ENCODE data around the gene PIP5K1B. TPM values are rescaled to one million over a fixed set of nuclear protein-coding genes. Genes with fewer than 3 reads are reported as not detected.

PIP5K1B gene
- polyA plus RNA-seq, 1 donor (not counting 4 experiments of a cell fraction or from before 2014, with no cell fraction given), result not detected

DNA sequence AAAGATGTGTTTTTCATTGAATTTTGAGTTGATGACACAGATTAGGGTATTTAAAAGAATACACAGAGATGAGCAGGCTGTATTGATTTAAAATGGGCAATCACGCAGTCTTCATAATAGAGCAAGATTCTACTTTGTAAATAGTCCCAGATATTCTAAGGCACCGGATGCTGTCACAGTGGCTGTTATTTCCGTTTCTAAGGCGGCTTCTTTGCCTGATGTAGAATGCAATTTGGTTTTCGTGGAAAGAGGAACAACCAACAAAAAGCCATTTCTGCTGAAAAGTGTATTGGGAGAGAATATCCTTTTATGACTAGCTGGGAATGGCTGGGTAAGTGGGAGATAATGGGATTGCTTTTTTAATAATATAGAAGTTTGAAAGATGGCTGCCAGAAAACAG lies 291.4 kb downstream of the PIP5K1B start:
- no peaks in the 10 kb centered on the region for H3K27me3 ChIP-seq (ENCODE audit: control insufficient read depth, extremely low read depth, insufficient read depth, low read length)
- no peak overlapping the region for H3K4me3 ChIP-seq (ENCODE audit: control insufficient read depth in 2 of 3, extremely low read depth in 1 of 3, insufficient read depth in 2 of 3, low read depth in 1 of 3, low read length in 3 of 3)
- no peak overlapping the region for H3K27ac ChIP-seq (ENCODE audit: control insufficient read depth, insufficient read depth, low read length)
- DNase-seq (ENCODE audit: low read depth, low spot score), result no peak
- no peaks in the 10 kb centered on the region for H3K4me1 ChIP-seq (ENCODE audit: control insufficient read depth, extremely low read depth, insufficient read depth, low read length)
- TF ChIP-seq EZH2 (IDR thresholded peaks at IDR 0.05; ENCODE audit: low read length), result no peak
- TF ChIP-seq, protein P1, sequence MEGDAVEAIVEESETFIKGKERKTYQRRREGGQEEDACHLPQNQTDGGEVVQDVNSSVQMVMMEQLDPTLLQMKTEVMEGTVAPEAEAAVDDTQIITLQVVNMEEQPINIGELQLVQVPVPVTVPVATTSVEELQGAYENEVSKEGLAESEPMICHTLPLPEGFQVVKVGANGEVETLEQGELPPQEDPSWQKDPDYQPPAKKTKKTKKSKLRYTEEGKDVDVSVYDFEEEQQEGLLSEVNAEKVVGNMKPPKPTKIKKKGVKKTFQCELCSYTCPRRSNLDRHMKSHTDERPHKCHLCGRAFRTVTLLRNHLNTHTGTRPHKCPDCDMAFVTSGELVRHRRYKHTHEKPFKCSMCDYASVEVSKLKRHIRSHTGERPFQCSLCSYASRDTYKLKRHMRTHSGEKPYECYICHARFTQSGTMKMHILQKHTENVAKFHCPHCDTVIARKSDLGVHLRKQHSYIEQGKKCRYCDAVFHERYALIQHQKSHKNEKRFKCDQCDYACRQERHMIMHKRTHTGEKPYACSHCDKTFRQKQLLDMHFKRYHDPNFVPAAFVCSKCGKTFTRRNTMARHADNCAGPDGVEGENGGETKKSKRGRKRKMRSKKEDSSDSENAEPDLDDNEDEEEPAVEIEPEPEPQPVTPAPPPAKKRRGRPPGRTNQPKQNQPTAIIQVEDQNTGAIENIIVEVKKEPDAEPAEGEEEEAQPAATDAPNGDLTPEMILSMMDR (optimal IDR thresholded peaks at IDR 0.05 in 1 of 3, IDR thresholded peaks at IDR 0.05 in 1 of 3, conservative IDR thresholded peaks at IDR 0.05 in 1 of 3; ENCODE audit: extremely low read depth in 1 of 3, insufficient read depth in 2 of 3, low read length in 3 of 3), result no peak
- H3K9me1 ChIP-seq (ENCODE audit: control insufficient read depth, extremely low read depth, insufficient read depth, low read length), result no peaks in the 10 kb centered on the region
- H3K9me3 ChIP-seq (ENCODE audit: control insufficient read depth, low read depth, low read length), result no peaks in the 10 kb centered on the region
- dilution Hi-C loops (cut with MboI; ENCODE audit: extremely low pct_ligation_motif_present, low sequenced_read_pairs), result loop anchor here (10.0 to 25.0 kb wide), 2 partner anchors 282 to 384 kb away; no protein-coding TSS in a partner anchor
- H4K20me1 ChIP-seq (ENCODE audit: control insufficient read depth, extremely low read depth, insufficient read depth, low read length), result no peaks in the 10 kb centered on the region
- H3K9ac ChIP-seq (ENCODE audit: control insufficient read depth, extremely low read depth, insufficient read depth, low read length), result no peak overlapping the region
- H3K4me2 ChIP-seq (ENCODE audit: control insufficient read depth, extremely low read depth, insufficient read depth, low read depth, low read length), result no peak overlapping the region
- no peak overlapping the region for H2AFZ ChIP-seq (ENCODE audit: control insufficient read depth, low read length)
- no peaks in the 10 kb centered on the region for H3K79me2 ChIP-seq (ENCODE audit: control insufficient read depth, insufficient read depth, low read length)
- H3K36me3 ChIP-seq (ENCODE audit: control insufficient read depth in 2 of 2, extremely low read depth in 1 of 2, insufficient read depth in 2 of 2, low read length in 2 of 2), result no peaks in the 10 kb centered on the region
- no peak for FAIRE-seq

DNA sequence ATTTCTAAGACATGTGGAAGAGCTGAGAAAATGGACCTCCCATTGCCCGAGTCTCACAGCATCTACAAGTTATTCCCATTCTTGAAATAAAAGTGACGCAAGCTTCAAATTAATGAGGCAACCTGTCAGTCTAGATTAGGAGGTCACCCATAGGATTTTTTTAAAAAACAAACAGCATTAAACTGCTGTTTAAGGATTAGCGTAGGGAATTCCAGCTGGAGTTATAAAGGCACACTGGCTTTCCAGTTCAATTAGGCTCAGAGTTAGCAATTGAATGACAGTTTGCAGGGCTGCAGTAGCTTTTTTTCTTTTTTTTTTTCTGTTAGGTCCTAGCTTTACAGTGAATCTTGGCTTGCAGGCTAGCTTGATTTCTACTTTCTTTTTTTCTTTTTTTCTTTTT lies 292.6 kb downstream of the PIP5K1B start:
- no peaks in the 10 kb centered on the region for H4K20me1 ChIP-seq (ENCODE audit: control insufficient read depth, extremely low read depth, insufficient read depth, low read length)
- no peaks in the 10 kb centered on the region for H3K4me1 ChIP-seq (ENCODE audit: control insufficient read depth, extremely low read depth, insufficient read depth, low read length)
- no peaks in the 10 kb centered on the region for H3K79me2 ChIP-seq (ENCODE audit: control insufficient read depth, insufficient read depth, low read length)
- FAIRE-seq, result no peak
- TF ChIP-seq EZH2 (IDR thresholded peaks at IDR 0.05; ENCODE audit: low read length), result no peak
- TF ChIP-seq, protein P1 (optimal IDR thresholded peaks at IDR 0.05 in 1 of 3, IDR thresholded peaks at IDR 0.05 in 1 of 3, conservative IDR thresholded peaks at IDR 0.05 in 1 of 3; ENCODE audit: extremely low read depth in 1 of 3, insufficient read depth in 2 of 3, low read length in 3 of 3), result no peak
- no peak overlapping the region for H2AFZ ChIP-seq (ENCODE audit: control insufficient read depth, low read length)
- no peaks in the 10 kb centered on the region for H3K36me3 ChIP-seq (ENCODE audit: control insufficient read depth in 2 of 2, extremely low read depth in 1 of 2, insufficient read depth in 2 of 2, low read length in 2 of 2)
- no peak for DNase-seq (ENCODE audit: low read depth, low spot score)
- H3K9ac ChIP-seq (ENCODE audit: control insufficient read depth, extremely low read depth, insufficient read depth, low read length), result no peak overlapping the region
- H3K9me1 ChIP-seq (ENCODE audit: control insufficient read depth, extremely low read depth, insufficient read depth, low read length), result no peaks in the 10 kb centered on the region
- H3K4me3 ChIP-seq (ENCODE audit: control insufficient read depth in 2 of 3, extremely low read depth in 1 of 3, insufficient read depth in 2 of 3, low read depth in 1 of 3, low read length in 3 of 3), result no peak overlapping the region
- H3K9me3 ChIP-seq (ENCODE audit: control insufficient read depth, low read depth, low read length), result no peaks in the 10 kb centered on the region
- dilution Hi-C loops (cut with MboI; ENCODE audit: extremely low pct_ligation_motif_present, low sequenced_read_pairs), result loop anchor here (10.0 to 25.0 kb wide), 2 partner anchors 283 to 385 kb away; no protein-coding TSS in a partner anchor
- H3K4me2 ChIP-seq (ENCODE audit: control insufficient read depth, extremely low read depth, insufficient read depth, low read depth, low read length), result no peak overlapping the region
- no peak overlapping the region for H3K27ac ChIP-seq (ENCODE audit: control insufficient read depth, insufficient read depth, low read length)
- no peaks in the 10 kb centered on the region for H3K27me3 ChIP-seq (ENCODE audit: control insufficient read depth, extremely low read depth, insufficient read depth, low read length)
